Placental pericyte (primary cell): ENCODE results near the gene SMIM9. TPM values are rescaled to one million over a fixed set of nuclear protein-coding genes. Genes with fewer than 3 reads are reported as not detected.

ENCODE experiments used
- total RNA-seq: library from RNA; depleted of rRNA; stranded (reverse); fragments of >200 nt; gene quantifications from 2 replicates; pipeline ENCODE4 v1.2.3, GENCODE V29; 2012

SMIM9 gene
- total RNA-seq, result not detected in 2 replicates

GRCh38 chrX:154834562-154834961 lies at the start of gene SMIM9:
TSS of gene SMIM9 (minus strand) at chrX:154834662. CDS start at chrX:154830856, 3,806 bp downstream.

GRCh38 chrX:154804957-154805695 lies 29.3 kb downstream of the SMIM9 start, which contains the start of gene MPP1:
TSS of gene MPP1 (minus strand) at chrX:154805485. CDS start at chrX:154805373, 112 bp downstream.

Other genes starting within 250 kb of the SMIM9 start
- not detected in 2 replicates for gene CTAG1A, start 249.5 kb downstream of the SMIM9 start, total RNA-seq
- not detected in 2 replicates for gene CTAG1B, start 215.4 kb downstream of the SMIM9 start, total RNA-seq
- 0.22 TPM in 1 of 2 replicates, not detected in the other for gene CTAG2, start 181.1 kb downstream of the SMIM9 start, total RNA-seq
- gene GAB3, start 83.6 kb downstream of the SMIM9 start, total RNA-seq, result 0.44 and 0.57 TPM in 2 replicates
- gene DKC1, start 71.8 kb downstream of the SMIM9 start, total RNA-seq, result 43.1 and 47.0 TPM in 2 replicates
- 10.1 and 15.9 TPM in 2 replicates for gene MPP1, start 29.2 kb downstream of the SMIM9 start, total RNA-seq
- 5.3 and 10.5 TPM in 2 replicates for gene F8A1, start 51.7 kb upstream of the SMIM9 start, total RNA-seq
- gene F8, start 188.1 kb upstream of the SMIM9 start, total RNA-seq, result 1.5 and 2.4 TPM in 2 replicates
- gene FUNDC2, start 192.2 kb upstream of the SMIM9 start, total RNA-seq, result 24.8 and 30.4 TPM in 2 replicates
- 5.0 and 9.3 TPM in 2 replicates for gene CMC4, start 236.5 kb upstream of the SMIM9 start, total RNA-seq
- 1.3 and 1.9 TPM in 2 replicates for gene MTCP1, start 236.5 kb upstream of the SMIM9 start, total RNA-seq
- 8.3 and 13.3 TPM in 2 replicates for gene BRCC3, start 236.8 kb upstream of the SMIM9 start, total RNA-seq